ENCODE data around the gene KRT36. TPM values are rescaled to one million over a fixed set of nuclear protein-coding genes. Genes with fewer than 3 reads are reported as not detected.

KRT36 gene
- total RNA-seq, 2 donors from 2014 or later: not detected

GRCh38 chr17:41505007-41505808 lies 15.5 kb upstream of the KRT36 start, which contains the start of gene KRT13:
Gene KRT13 (minus strand): TSS chr17:41505612. CDS start chr17:41505550, 62 bp downstream.
- 87 to 98% methylated on average over 8 to 17 of the region's 17 CpGs for WGBS, 2 experiments (ENCODE audit: insufficient coverage in 1 of 2, insufficient read length in 1 of 2)
- Mint-ChIP-seq H3K27ac (no peak within 1 kb of the TSS), H3K4me3 (no peak within 1 kb of the TSS), H3K27me3 (ENCODE audit: insufficient read depth) (no peaks in the 10 kb centered on the region), H3K36me3 (ENCODE audit: low read depth) (no peaks in the 10 kb centered on the region), H3K4me1 (peaks cover 14% of the 10 kb centered on the region), H3K9me3 (no peaks in the 10 kb centered on the region)
- TF ChIP-seq, protein P1, sequence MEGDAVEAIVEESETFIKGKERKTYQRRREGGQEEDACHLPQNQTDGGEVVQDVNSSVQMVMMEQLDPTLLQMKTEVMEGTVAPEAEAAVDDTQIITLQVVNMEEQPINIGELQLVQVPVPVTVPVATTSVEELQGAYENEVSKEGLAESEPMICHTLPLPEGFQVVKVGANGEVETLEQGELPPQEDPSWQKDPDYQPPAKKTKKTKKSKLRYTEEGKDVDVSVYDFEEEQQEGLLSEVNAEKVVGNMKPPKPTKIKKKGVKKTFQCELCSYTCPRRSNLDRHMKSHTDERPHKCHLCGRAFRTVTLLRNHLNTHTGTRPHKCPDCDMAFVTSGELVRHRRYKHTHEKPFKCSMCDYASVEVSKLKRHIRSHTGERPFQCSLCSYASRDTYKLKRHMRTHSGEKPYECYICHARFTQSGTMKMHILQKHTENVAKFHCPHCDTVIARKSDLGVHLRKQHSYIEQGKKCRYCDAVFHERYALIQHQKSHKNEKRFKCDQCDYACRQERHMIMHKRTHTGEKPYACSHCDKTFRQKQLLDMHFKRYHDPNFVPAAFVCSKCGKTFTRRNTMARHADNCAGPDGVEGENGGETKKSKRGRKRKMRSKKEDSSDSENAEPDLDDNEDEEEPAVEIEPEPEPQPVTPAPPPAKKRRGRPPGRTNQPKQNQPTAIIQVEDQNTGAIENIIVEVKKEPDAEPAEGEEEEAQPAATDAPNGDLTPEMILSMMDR (conservative IDR thresholded peaks at IDR 0.05): no peak
- H3K9me3 ChIP-seq (ENCODE audit: control insufficient read depth, low read length): no peaks in the 10 kb centered on the region
- H3K36me3 ChIP-seq (ENCODE audit: control insufficient read depth, insufficient read depth, low read length): no peaks in the 10 kb centered on the region
- no peaks in the 10 kb centered on the region for H3K4me1 ChIP-seq (ENCODE audit: control insufficient read depth, insufficient read depth, low read length)
- H3K9ac ChIP-seq (ENCODE audit: extremely low read depth, low read length, poor library complexity, severe bottlenecking): no peak within 1 kb of the TSS
- no peak within 1 kb of the TSS for H3K4me3 ChIP-seq (ENCODE audit: low read length)
- no peaks in the 10 kb centered on the region for H3K27me3 ChIP-seq (ENCODE audit: control insufficient read depth, insufficient read depth, low read length, poor library complexity, severe bottlenecking)
- DNase-seq: no peak
- no peak within 1 kb of the TSS for H3K27ac ChIP-seq (ENCODE audit: low read depth, low read length)

GRCh38 chr17:41504246-41504977 lies 14.7 kb upstream of the KRT36 start:
- TF ChIP-seq, protein P1 (conservative IDR thresholded peaks at IDR 0.05): no peak
- Histone ChIP-seq H3K27ac (ENCODE audit: low read depth, low read length) (no peak overlapping the region), H3K4me3 (ENCODE audit: low read length) (no peak overlapping the region), H3K9ac (ENCODE audit: extremely low read depth, low read length, poor library complexity, severe bottlenecking) (no peak overlapping the region), H3K27me3 (ENCODE audit: control insufficient read depth, insufficient read depth, low read length, poor library complexity, severe bottlenecking) (no peaks in the 10 kb centered on the region), H3K9me3 (ENCODE audit: control insufficient read depth, low read length) (no peaks in the 10 kb centered on the region), H3K4me1 (ENCODE audit: control insufficient read depth, insufficient read depth, low read length) (no peaks in the 10 kb centered on the region), H3K36me3 (ENCODE audit: control insufficient read depth, insufficient read depth, low read length) (no peaks in the 10 kb centered on the region)
- H3K4me3 Mint-ChIP-seq: no peak overlapping the region
- no peaks in the 10 kb centered on the region for H3K9me3 Mint-ChIP-seq
- H3K4me1 Mint-ChIP-seq: peaks cover 20% of the 10 kb centered on the region
- peaks cover 3% of the 10 kb centered on the region for H3K27me3 Mint-ChIP-seq (ENCODE audit: insufficient read depth)
- no peak for DNase-seq
- H3K36me3 Mint-ChIP-seq (ENCODE audit: low read depth): no peaks in the 10 kb centered on the region
- no peak overlapping the region for H3K27ac Mint-ChIP-seq
- 85% methylated on average over 4 to 8 of the region's 8 CpGs for WGBS, 2 experiments (ENCODE audit: insufficient coverage in 1 of 2, insufficient read length in 1 of 2)

DNA sequence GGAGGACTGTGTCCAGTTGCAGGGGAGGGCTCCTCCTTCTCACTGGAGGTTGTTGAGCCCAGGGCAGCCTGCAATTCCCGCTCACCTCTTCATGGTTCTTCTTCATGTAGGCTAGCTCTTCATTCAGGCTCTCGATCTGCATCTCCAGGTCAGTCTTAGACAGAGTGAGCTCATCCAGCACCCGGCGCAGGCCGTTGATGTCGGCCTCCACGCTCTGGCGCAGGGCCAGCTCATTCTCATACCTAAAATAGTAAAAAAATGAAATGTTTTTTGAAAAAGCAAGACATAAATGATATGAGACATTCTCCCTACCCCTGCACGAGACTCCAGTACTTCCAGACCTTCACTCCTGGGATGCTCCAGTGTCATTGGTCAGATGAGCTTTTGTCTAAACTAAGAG lies 13.5 kb upstream of the KRT36 start:
- DNase-seq: no peak
- H3K4me3 Mint-ChIP-seq: no peak overlapping the region
- Histone ChIP-seq H3K4me3 (ENCODE audit: low read length) (no peak overlapping the region), H3K9me3 (ENCODE audit: control insufficient read depth, low read length) (no peaks in the 10 kb centered on the region), H3K27me3 (ENCODE audit: control insufficient read depth, insufficient read depth, low read length, poor library complexity, severe bottlenecking) (no peaks in the 10 kb centered on the region), H3K4me1 (ENCODE audit: control insufficient read depth, insufficient read depth, low read length) (no peaks in the 10 kb centered on the region), H3K9ac (ENCODE audit: extremely low read depth, low read length, poor library complexity, severe bottlenecking) (no peak overlapping the region), H3K27ac (ENCODE audit: low read depth, low read length) (no peak overlapping the region), H3K36me3 (ENCODE audit: control insufficient read depth, insufficient read depth, low read length) (no peaks in the 10 kb centered on the region)
- peaks cover 3% of the 10 kb centered on the region for H3K27me3 Mint-ChIP-seq (ENCODE audit: insufficient read depth)
- WGBS, 2 experiments (ENCODE audit: insufficient coverage in 1 of 2, insufficient read length in 1 of 2): 90 to 91% methylated on average over 3 to 9 of the region's 9 CpGs
- no peak overlapping the region for H3K27ac Mint-ChIP-seq
- peaks cover 20% of the 10 kb centered on the region for H3K4me1 Mint-ChIP-seq
- no peaks in the 10 kb centered on the region for H3K9me3 Mint-ChIP-seq
- H3K36me3 Mint-ChIP-seq (ENCODE audit: low read depth): no peaks in the 10 kb centered on the region
- TF ChIP-seq, protein P1 (conservative IDR thresholded peaks at IDR 0.05): no peak

Data from endodermal cell (in vitro differentiated cells).